Activated naive CD4-positive, alpha-beta T cell treated with anti-CD3 and anti-CD28 coated beads, Interleukin-2, amount 50 U/mL, for 24 hours (primary cell): ENCODE data around the gene OXGR1.

Source experiments
- H3K27ac Mint-ChIP-seq: one replicate; pipeline ENCODE4 v1.8.0; 2021; ENCODE audit warnings: mild to moderate bottlenecking, mixed read lengths
- H3K27me3 Mint-ChIP-seq: one replicate; pipeline ENCODE4 v1.8.0; 2021; ENCODE audit warnings: mixed read lengths
- H3K36me3 Mint-ChIP-seq: one replicate; pipeline ENCODE4 v1.8.0; 2021; ENCODE audit warnings: mixed read lengths
- H3K4me1 Mint-ChIP-seq: one replicate; pipeline ENCODE4 v1.8.0; 2021; ENCODE audit warnings: mixed read lengths
- H3K4me3 Mint-ChIP-seq: one replicate; pipeline ENCODE4 v1.8.0; 2021; ENCODE audit warnings: mild to moderate bottlenecking, mixed read lengths
- H3K9me3 Mint-ChIP-seq: one replicate; pipeline ENCODE4 v1.8.0; 2021; ENCODE audit warnings: mixed read lengths

OXGR1 gene

DNA sequence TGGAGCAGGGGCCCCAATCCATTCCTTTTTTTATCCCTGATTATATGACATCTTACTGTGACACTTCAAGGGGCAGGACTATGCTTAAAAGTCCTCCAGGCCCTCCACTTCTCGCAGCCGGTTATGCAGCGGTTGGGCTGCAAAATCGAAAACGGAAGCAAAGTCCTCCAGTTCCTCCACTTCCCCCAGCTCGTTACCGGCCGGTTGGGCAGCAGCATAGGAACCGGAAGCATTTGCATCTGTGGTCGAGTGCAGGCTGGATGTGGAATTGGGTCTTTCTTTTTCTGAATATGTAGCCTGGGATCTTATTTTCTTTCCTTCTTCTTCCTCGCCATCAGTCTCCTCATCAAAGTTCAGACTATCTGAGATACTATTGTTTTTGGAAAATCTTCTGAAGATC is 46.1 kb downstream of the OXGR1 start:
- no peak overlapping the region for H3K27ac Mint-ChIP-seq

DNA sequence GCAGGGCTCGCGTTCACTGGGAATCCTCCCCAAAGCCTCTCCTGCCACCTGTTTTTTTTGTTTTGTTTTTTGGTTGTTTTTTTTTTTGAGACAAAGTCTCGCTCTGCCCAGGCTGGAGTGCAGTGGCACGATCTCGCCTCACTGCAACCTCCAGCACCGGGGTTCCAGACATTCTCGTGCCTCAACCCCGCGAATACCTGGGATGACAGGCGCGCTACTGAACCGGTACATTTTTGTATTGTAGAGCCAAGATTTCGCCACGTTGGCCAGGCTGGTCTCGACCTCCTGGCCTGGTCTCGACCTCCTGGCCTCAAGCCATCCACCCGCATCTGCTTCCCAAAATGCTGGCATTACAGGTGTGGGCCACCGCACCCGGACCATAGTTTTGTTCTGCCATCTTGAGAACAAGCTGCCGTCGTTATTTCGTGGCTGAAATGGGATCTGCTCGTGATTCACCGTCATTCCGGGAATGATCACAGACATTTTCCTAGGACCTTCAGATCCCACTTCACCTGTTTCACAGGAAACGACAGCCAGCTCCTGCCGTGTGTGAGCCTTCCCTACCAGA is 46.8 kb downstream of the OXGR1 start:
- Mint-ChIP-seq H3K36me3 (no peaks in the 10 kb centered on the region), H3K9me3 (no peaks in the 10 kb centered on the region), H3K4me1 (no peaks in the 10 kb centered on the region), H3K4me3 (no peak overlapping the region), H3K27ac (no peak overlapping the region), H3K27me3 (peaks cover 3% of the 10 kb centered on the region)

More for the DNA sequence above, 46.1 kb downstream of the OXGR1 start:
- no peaks in the 10 kb centered on the region for H3K4me1 Mint-ChIP-seq
- no peaks in the 10 kb centered on the region for H3K9me3 Mint-ChIP-seq
- peaks cover 3% of the 10 kb centered on the region for H3K27me3 Mint-ChIP-seq
- H3K4me3 Mint-ChIP-seq: no peak overlapping the region
- no peaks in the 10 kb centered on the region for H3K36me3 Mint-ChIP-seq

DNA sequence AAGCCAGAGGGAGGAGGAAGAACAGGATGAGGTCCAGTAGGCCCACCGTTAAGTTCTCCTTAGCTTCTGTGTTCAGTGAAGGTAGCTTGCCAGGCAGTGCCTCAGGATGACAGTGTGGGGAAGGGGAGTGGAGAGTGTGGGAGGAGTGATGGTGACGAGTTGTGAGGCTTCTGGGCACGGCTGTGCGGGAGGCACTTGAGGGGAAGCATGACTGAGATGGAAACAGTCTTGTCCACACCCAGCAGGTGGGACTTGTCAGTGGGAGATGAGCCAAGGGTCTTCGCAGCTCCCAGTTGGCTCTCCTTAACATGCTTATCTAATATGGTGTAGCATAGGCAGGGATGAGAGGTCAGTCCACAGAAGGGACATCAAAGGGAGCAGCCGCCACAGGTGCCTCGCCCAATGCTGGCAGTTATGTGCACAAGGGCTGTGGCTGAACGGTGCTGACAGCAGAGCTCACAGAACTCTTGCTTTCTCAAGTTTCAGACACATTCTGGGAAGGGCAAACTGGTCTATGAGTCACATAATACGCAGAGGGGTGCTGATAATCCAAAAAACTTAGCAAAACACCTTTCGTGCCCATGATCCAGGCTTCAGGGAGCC is 47.5 kb downstream of the OXGR1 start:
- no peaks in the 10 kb centered on the region for H3K36me3 Mint-ChIP-seq
- no peaks in the 10 kb centered on the region for H3K9me3 Mint-ChIP-seq
- H3K27ac Mint-ChIP-seq: no peak overlapping the region
- H3K4me1 Mint-ChIP-seq: no peaks in the 10 kb centered on the region
- H3K4me3 Mint-ChIP-seq: no peak overlapping the region
- no peaks in the 10 kb centered on the region for H3K27me3 Mint-ChIP-seq

DNA sequence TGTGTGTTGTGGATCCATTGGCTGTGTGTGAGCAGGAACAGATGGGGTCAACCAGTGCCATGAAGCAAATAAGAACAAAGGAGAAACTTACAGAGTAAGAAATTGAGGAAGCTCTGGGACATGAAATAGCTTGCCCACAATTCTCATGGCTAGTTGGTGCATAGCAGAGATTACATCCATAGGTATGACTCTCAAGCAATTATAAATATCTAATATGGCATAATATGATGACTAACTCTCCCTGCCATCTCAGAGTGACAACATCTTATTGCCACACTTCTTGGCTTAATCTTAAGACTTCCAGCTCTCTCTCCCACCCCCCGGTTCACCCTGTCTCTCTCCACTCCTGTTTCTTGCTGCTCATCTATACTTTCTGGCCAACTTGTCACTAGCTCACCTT is 53.3 kb downstream of the OXGR1 start:
- no peak overlapping the region for H3K4me3 Mint-ChIP-seq
- no peaks in the 10 kb centered on the region for H3K36me3 Mint-ChIP-seq
- no peaks in the 10 kb centered on the region for H3K27me3 Mint-ChIP-seq
- H3K9me3 Mint-ChIP-seq: no peaks in the 10 kb centered on the region
- no peak overlapping the region for H3K27ac Mint-ChIP-seq
- no peaks in the 10 kb centered on the region for H3K4me1 Mint-ChIP-seq

DNA sequence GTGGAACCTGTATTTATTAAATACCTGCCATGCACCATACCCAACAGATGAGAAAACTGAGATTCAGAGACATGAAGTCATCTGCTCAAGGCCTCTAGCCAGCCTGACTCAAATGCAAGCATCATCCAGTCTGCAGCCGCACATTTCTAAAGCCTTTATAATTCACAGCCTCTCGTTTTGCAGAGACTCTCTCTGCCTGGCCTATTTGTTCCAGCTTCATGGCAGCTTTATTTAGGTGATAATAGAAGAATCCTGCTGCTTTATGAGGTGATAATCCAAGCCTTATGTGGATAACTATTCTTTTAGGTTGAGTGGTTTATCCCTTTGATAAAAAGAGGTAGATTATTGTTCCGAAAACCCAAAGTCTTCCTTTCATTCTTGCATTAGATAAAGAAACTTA is 58.4 kb downstream of the OXGR1 start:
- H3K4me3 Mint-ChIP-seq: no peak overlapping the region
- H3K4me1 Mint-ChIP-seq: no peaks in the 10 kb centered on the region
- H3K27me3 Mint-ChIP-seq: no peaks in the 10 kb centered on the region
- no peaks in the 10 kb centered on the region for H3K36me3 Mint-ChIP-seq
- H3K27ac Mint-ChIP-seq: no peak overlapping the region
- no peaks in the 10 kb centered on the region for H3K9me3 Mint-ChIP-seq
